PFSK-1 (cell line): ENCODE data around the gene VAV2.

Experiments used
- FOXP2 ChIP-seq: optimal IDR thresholded peaks from 2 replicates; pipeline ENCODE3; 2011; ENCODE audit warnings: borderline replicate concordance, control low read depth, inconsistent platforms; ENCODE audit not compliant: insufficient read depth; ENCODE audit errors: extremely low read length, extremely low read depth
- POLR2AphosphoS5 ChIP-seq: IDR thresholded peaks from 2 replicates; pipeline ENCODE4 v1.6.1; 2012; ENCODE audit warnings: low read depth, mild to moderate bottlenecking, control low read depth, low read length, moderate library complexity
- REST ChIP-seq, 2 experiments: IDR thresholded peaks; 2 replicates each; pipeline versions ENCODE4 v1.6.1 to v1.8.0; 2011 to 2012; ENCODE audit warnings: low read depth in 2 of 2, low read length in 2 of 2, control low read depth in 1 of 2, inconsistent platforms in 1 of 2, mild to moderate bottlenecking in 1 of 2, moderate library complexity in 1 of 2; ENCODE audit not compliant: insufficient read depth in 1 of 2
- SIN3A ChIP-seq: IDR thresholded peaks from 2 replicates; pipeline ENCODE4 v1.6.1; 2012; ENCODE audit warnings: mild to moderate bottlenecking, low read length, moderate library complexity, borderline replicate concordance; ENCODE audit not compliant: insufficient read depth
- TAF1 ChIP-seq: IDR thresholded peaks from 2 replicates; pipeline ENCODE4 v1.6.1; 2012; ENCODE audit warnings: low read length, control low read depth, borderline replicate concordance; ENCODE audit not compliant: insufficient read depth

Gene VAV2

GRCh38 chr9:133715866-133716563 lies 276.1 kb downstream of the VAV2 start:
- TF ChIP-seq FOXP2 (no peak), SIN3A (no peak)

DNA sequence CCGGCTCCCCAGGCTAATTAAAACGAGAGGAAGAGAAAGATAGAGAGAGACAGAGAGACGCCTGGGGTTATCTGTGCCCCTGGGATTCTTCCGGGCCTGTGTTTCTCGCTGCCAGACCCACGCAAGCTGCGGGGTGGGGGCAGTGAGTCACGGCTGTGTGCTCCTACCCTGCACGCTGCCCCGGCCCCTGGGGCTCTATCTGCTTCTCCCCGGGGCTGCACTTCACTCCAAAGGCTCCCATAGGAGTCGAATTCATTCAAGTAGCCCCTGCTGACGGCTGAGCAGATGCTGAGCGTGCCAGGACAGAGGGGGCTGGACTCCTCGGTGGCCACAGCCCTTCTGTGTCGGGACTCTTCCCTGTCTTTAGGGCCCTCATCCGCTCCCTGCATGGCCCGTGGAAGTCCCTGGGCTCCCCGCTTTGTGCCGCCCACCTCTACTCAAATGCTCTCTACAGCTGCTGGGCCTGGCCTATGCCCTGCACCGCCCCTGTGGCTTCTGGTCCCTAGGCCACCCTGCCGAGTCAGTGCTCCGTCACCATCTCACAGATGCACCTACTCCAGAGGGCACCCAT lies 276.7 kb downstream of the VAV2 start:
- TF ChIP-seq REST (IDR thresholded peaks at IDR 0.05; ENCODE audit: insufficient read depth in 1 of 2, low read depth in 2 of 2, low read length in 2 of 2) (no peak), SIN3A (no peak), FOXP2 (no peak), TAF1 (no peak), POLR2AphosphoS5 (no peak)

- TF ChIP-seq REST (IDR thresholded peaks at IDR 0.05; ENCODE audit: insufficient read depth in 1 of 2, low read depth in 2 of 2, low read length in 2 of 2) (no peak), POLR2AphosphoS5 (no peak), TAF1 (no peak), SIN3A (no peak), FOXP2 (no peak)
These were observed 277.4 kb downstream of the VAV2 start for GRCh38 chr9:133714606-133715294.

DNA sequence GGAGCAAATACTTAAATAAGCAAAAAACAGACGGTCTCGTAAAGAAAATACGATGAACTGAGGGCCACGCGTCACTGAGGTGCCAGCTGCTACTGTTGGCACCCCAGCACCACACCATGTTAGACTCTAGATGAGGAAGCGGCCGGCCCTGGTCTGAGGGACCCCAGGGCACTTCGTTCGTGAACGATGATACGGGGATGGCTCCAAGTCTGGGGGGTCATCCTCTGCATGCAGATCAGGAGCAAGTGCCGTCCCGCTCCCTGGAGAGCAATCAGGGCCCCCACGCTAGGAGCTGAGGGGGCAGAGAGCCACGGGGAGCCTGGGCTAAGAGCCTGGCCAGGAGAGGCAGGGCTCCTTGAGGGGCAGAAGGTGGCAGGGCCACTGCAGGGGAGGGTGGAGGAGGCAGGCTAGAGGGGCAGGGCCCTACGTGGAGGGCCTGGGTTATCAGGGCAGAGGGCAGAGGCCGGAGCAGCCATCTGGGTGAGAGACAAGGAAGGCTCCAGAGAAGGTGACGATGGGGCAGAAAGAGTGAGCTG lies 278.1 kb downstream of the VAV2 start:
- no peak for TF ChIP-seq SIN3A
- TF ChIP-seq POLR2AphosphoS5: no peak
- TF ChIP-seq REST (IDR thresholded peaks at IDR 0.05; ENCODE audit: insufficient read depth in 1 of 2, low read depth in 2 of 2, low read length in 2 of 2): no peak
- TF ChIP-seq FOXP2: no peak
- TF ChIP-seq TAF1: no peak

GRCh38 chr9:133713150-133713959 lies 278.8 kb downstream of the VAV2 start:
- no peak for TF ChIP-seq SIN3A
- no peak for TF ChIP-seq POLR2AphosphoS5
- TF ChIP-seq FOXP2: no peak
- no peak for TF ChIP-seq TAF1
- TF ChIP-seq REST (IDR thresholded peaks at IDR 0.05; ENCODE audit: insufficient read depth in 1 of 2, low read depth in 2 of 2, low read length in 2 of 2): no peak
